SU-DHL-6 (cell line): ENCODE results near the gene TBX5.

Experiments
- CTCF ChIP-seq: fragments of 200-600 bp; sonication (generic); IDR thresholded peaks from one replicate; pipeline ENCODE4 v1.5.1; 2017; ENCODE audit warnings: antibody characterized with exemption, mild to moderate bottlenecking, low read length, moderate library complexity; ENCODE audit not compliant: insufficient read depth, poor library complexity, severe bottlenecking
- EZH2phosphoT487 ChIP-seq: fragments of 200-600 bp; sonication (generic), shearing (Covaris generic); conservative IDR thresholded peaks from 2 replicates; pipeline ENCODE4 v1.6.1; 2018; ENCODE audit warnings: mild to moderate bottlenecking, antibody characterized with exemption, low read length, moderate library complexity, mixed read lengths

DNA sequence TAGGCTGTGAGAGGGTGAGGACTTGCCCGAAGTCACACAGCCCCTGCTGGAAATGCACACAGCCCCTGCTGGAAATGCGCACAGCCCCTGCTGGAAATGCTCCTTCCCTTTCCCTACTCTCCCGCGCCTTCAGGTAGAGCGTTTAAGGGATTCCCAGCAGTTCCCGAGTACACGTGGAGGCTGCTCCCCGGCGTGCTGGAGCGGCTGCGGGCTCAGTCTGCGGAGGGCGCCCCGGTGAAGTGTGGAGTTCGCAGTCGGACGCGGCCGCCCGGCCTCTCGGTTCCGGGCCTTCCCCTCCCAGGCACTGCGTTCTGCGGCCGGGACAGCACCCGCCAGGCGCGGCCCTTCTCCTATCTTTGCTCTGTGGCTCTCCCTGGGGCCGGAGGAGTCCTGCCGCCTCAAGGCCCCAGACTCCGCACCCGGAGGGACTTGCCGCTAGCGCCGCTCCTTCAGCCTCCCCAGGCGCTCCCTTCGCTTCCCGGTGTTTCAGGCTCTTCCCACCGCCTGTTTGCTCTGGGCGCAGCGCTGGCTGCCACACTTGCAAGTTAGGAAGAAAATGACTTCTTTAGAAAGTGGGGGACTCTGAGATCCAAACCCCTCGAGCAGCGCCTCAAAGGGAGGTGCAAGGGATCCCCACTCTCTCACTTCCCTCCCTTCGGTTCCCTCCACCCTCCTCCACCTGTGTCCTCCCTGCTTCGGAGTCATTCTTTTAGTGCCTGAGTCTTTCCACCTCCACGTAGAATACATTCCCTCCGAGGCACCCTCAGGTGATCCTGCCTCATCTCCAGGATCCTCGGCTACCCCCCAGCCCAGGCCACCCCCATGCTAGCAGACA is 8.3 kb upstream of the TBX5 start:
- TF ChIP-seq CTCF (no peak), EZH2phosphoT487 (no peak)
